Liver (tissue), 9 donors: Measurements from ENCODE around the gene DPP6. TPM values are rescaled to one million over a fixed set of nuclear protein-coding genes. Genes with fewer than 3 reads are reported as not detected.
"Not testable (repeated sequence)": the region's sequence is repeated elsewhere in the genome, so short reads cannot be mapped to it uniquely, and the experiment has no call there.

Experiments
- DNase-seq: peaks from one replicate; pipeline ENCODE4 v3.0.0-alpha.2; 2017; ENCODE audit warnings: low spot score
- H3K27ac ChIP-seq, 2 donors: one replicate each; pipeline ENCODE4 v1.7.0; 2013; ENCODE audit warnings: inconsistent platforms in 2 of 2, low read length in 2 of 2, control low read depth in 1 of 2, low read depth in 1 of 2, mild to moderate bottlenecking in 1 of 2
- H3K27me3 ChIP-seq, 4 donors: one replicate each; pipeline versions ENCODE4 v1.6.1 to v1.7.0; 2013; ENCODE audit warnings: low read length in 3 of 4, inconsistent platforms in 1 of 4, mild to moderate bottlenecking in 1 of 4, moderate library complexity in 1 of 4; ENCODE audit not compliant: control insufficient read depth in 4 of 4, insufficient read depth in 4 of 4
- H3K36me3 ChIP-seq, 4 donors: one replicate each; pipeline versions ENCODE4 v1.6.1 to v1.7.0; 2013; ENCODE audit warnings: low read length in 3 of 4, mild to moderate bottlenecking in 3 of 4, low read depth in 1 of 4, moderate library complexity in 1 of 4; ENCODE audit not compliant: control insufficient read depth in 4 of 4, insufficient read depth in 3 of 4
- H3K4me1 ChIP-seq, 4 donors: one replicate each; pipeline versions ENCODE4 v1.6.1 to v1.7.0; 2013; ENCODE audit warnings: low read length in 3 of 4, mild to moderate bottlenecking in 3 of 4, moderate library complexity in 1 of 4; ENCODE audit not compliant: control insufficient read depth in 4 of 4, insufficient read depth in 4 of 4
- H3K4me3 ChIP-seq, 3 donors: one replicate each; pipeline versions ENCODE4 v1.6.1 to v1.7.0; 2013; ENCODE audit warnings: low read length in 3 of 3, control low read depth in 1 of 3, low read depth in 1 of 3, mild to moderate bottlenecking in 1 of 3
- H3K9ac ChIP-seq, 2 donors: one replicate each; pipeline ENCODE4 v1.7.0; 2013; ENCODE audit warnings: low read length in 2 of 2, mild to moderate bottlenecking in 2 of 2, moderate library complexity in 2 of 2, control low read depth in 1 of 2, low read depth in 1 of 2
- H3K9me3 ChIP-seq, 4 donors: one replicate each; pipeline versions ENCODE4 v1.6.1 to v1.7.0; 2013; ENCODE audit warnings: low read length in 3 of 4; ENCODE audit not compliant: control insufficient read depth in 4 of 4
- ATF3 ChIP-seq: IDR thresholded peaks from 2 replicates; pipeline ENCODE4 v1.6.1; 2016; ENCODE audit warnings: antibody characterized with exemption
- CTCF ChIP-seq: fragments of 150-350 bp; IDR thresholded peaks from 2 replicates; pipeline ENCODE4 v1.5.1; 2017; ENCODE audit warnings: improper control_type of control experiment, low read depth, low read length; ENCODE audit not compliant: missing input control
- FOXA1 ChIP-seq: IDR thresholded peaks from 2 replicates; pipeline ENCODE4 v1.6.1; 2016; ENCODE audit warnings: antibody characterized with exemption
- GABPA ChIP-seq, 2 donors: IDR thresholded peaks in 1 of 2; conservative IDR thresholded peaks in 1 of 2; 2 replicates each; pipeline ENCODE4 v1.6.1; 2016; ENCODE audit warnings: antibody characterized with exemption in 2 of 2, mild to moderate bottlenecking in 1 of 2, moderate library complexity in 1 of 2
- HNF4A ChIP-seq, 2 donors: conservative IDR thresholded peaks; 2 replicates each; pipeline ENCODE4 v1.6.1; 2016; ENCODE audit warnings: antibody characterized with exemption in 2 of 2, mild to moderate bottlenecking in 2 of 2
- HNF4G ChIP-seq: IDR thresholded peaks from 2 replicates; pipeline ENCODE4 v1.6.1; 2016; ENCODE audit warnings: antibody characterized with exemption
- JUND ChIP-seq, 2 donors: IDR thresholded peaks; 2 replicates each; pipeline ENCODE4 v1.6.1; 2016; ENCODE audit warnings: antibody characterized with exemption in 2 of 2
- MAX ChIP-seq: IDR thresholded peaks from 2 replicates; pipeline ENCODE4 v1.6.1; 2016; ENCODE audit warnings: antibody characterized with exemption
- NR2F2 ChIP-seq: IDR thresholded peaks from 2 replicates; pipeline ENCODE4 v1.6.1; 2016; ENCODE audit warnings: antibody characterized with exemption
- RAD21 ChIP-seq, 2 donors: IDR thresholded peaks; 2 replicates each; pipeline ENCODE4 v1.6.1; 2016; ENCODE audit warnings: antibody characterized with exemption in 2 of 2, mild to moderate bottlenecking in 2 of 2
- RXRA ChIP-seq, 2 donors: IDR thresholded peaks; 2 replicates each; pipeline ENCODE4 v1.6.1; 2017 to 2018; ENCODE audit warnings: antibody characterized with exemption in 2 of 2, mild to moderate bottlenecking in 1 of 2
- TAF1 ChIP-seq: conservative IDR thresholded peaks from 2 replicates; pipeline ENCODE4 v1.6.1; 2016; ENCODE audit warnings: antibody characterized with exemption, mild to moderate bottlenecking
- ZBTB33 ChIP-seq: IDR thresholded peaks from 2 replicates; pipeline ENCODE4 v1.6.1; 2016; ENCODE audit warnings: antibody characterized with exemption
- WGBS: extraction: QIAGEN DNeasy Blood & Tissue Kit; methylation state at CpG from one replicate; pipeline ENCODE4 v1.1.7; 2013; 5-methylcytosine and 5-hydroxymethylcytosine counted together
- polyA plus RNA-seq, 2 donors: library from polyadenylated mRNA; stranded (reverse) in 1 of 2; unstranded in 1 of 2; fragments of 200-250 nt in 1 of 2; fragments of >200 nt in 1 of 2; fragmentation: Nextera tagmentation in 1 of 2; extraction: Ambion mirVana in 1 of 2; gene quantifications; one replicate each; pipeline versions ENCODE4 v1.2.1 to v1.2.3, GENCODE V29; 2013 to 2015
- total RNA-seq, 2 donors: library from RNA; depleted of rRNA; stranded (reverse); fragments of >200 nt; gene quantifications; one replicate each; pipeline ENCODE4 v1.2.3, GENCODE V29; 2014
- donor health status: healthy.
- donor health status: healthy.
- donor health status: healthy.
- donor health status: healthy.
- donor health status: healthy.

DPP6 gene
- total and polyA plus RNA-seq, 4 donors = 0.01 TPM; not detected in 3

GRCh38 chr7:154919344-154920225 is 867.4 kb downstream of the DPP6 start (continued):
- TF ChIP-seq ZBTB33 (no peak), JUND (IDR thresholded peaks at IDR 0.05) (no peak), RXRA (IDR thresholded peaks at IDR 0.05) (no peak), FOXA1 (no peak)

- 79% methylated on average over 2 of the region's 2 CpGs for WGBS
- not testable (repeated sequence) for H3K4me1 ChIP-seq, H3K4me3 ChIP-seq, H3K9me3 ChIP-seq, DNase-seq, H3K9ac ChIP-seq, H3K27ac ChIP-seq, H3K36me3 ChIP-seq, H3K27me3 ChIP-seq
These were observed 870.3 kb downstream of the DPP6 start for GRCh38 chr7:154922472-154922871.

- TF ChIP-seq RXRA (IDR thresholded peaks at IDR 0.05) (peak in 1 of 2 donors; percentile 41), CTCF (peak; percentile 57), HNF4G (no peak), RAD21 (IDR thresholded peaks at IDR 0.05) (peak; percentile 90 to 95), MAX (no peak), NR2F2 (no peak), HNF4A (conservative IDR thresholded peaks at IDR 0.05) (no peak), ATF3 (no peak), TAF1 (no peak), FOXA1 (peak; percentile 12), GABPA (IDR thresholded peaks at IDR 0.05 in 1 of 2, conservative IDR thresholded peaks at IDR 0.05 in 1 of 2) (no peak)
- Histone ChIP-seq H3K9ac (peak overlapping the region; percentile 50 to 88), H3K27me3 (no peaks in the 10 kb centered on the region), H3K4me3 (peak overlapping the region; percentile 59 to 77 (median 65)), H3K36me3 (no peaks in the 10 kb centered on the region), H3K9me3 (no peaks in the 10 kb centered on the region), H3K4me1 (peaks cover 0 to 22% (median 14%) of the 10 kb centered on the region in 4 donors), H3K27ac (peak overlapping the region; percentile 91)
- WGBS = 1% methylated on average over 5 of the region's 5 CpGs
- peak; percentile 72 for DNase-seq
These were observed 875.5 kb downstream of the DPP6 start for GRCh38 chr7:154927624-154928125.
